OCI-LY3 (cell line): Measurements from ENCODE around the gene RILPL2.

ENCODE experiments used
- EZH2phosphoT487 ChIP-seq: fragments of 200-600 bp; shearing (Covaris generic); IDR thresholded peaks from 2 replicates; pipeline ENCODE4 v1.6.1; 2018; ENCODE audit warnings: antibody characterized with exemption, mixed run types, low read depth
- TF ChIP-seq, protein P1 (sequence below): fragments of 200-600, 300-600 bp; sonication (generic); IDR thresholded peaks from 2 replicates; pipeline ENCODE4 v1.5.1; 2014; ENCODE audit warnings: antibody characterized with exemption, low read length, low read depth

GRCh38 chr12:123475246-123475703, 38.8 kb upstream of the RILPL2 start:
- TF ChIP-seq, protein P1, sequence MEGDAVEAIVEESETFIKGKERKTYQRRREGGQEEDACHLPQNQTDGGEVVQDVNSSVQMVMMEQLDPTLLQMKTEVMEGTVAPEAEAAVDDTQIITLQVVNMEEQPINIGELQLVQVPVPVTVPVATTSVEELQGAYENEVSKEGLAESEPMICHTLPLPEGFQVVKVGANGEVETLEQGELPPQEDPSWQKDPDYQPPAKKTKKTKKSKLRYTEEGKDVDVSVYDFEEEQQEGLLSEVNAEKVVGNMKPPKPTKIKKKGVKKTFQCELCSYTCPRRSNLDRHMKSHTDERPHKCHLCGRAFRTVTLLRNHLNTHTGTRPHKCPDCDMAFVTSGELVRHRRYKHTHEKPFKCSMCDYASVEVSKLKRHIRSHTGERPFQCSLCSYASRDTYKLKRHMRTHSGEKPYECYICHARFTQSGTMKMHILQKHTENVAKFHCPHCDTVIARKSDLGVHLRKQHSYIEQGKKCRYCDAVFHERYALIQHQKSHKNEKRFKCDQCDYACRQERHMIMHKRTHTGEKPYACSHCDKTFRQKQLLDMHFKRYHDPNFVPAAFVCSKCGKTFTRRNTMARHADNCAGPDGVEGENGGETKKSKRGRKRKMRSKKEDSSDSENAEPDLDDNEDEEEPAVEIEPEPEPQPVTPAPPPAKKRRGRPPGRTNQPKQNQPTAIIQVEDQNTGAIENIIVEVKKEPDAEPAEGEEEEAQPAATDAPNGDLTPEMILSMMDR = no peak
- no peak for TF ChIP-seq EZH2phosphoT487
